HG02981 (cell line): Measurements from ENCODE around the gene CLHC1.
"Not testable (repeated sequence)": the region's sequence is repeated elsewhere in the genome, so short reads cannot be mapped to it uniquely, and the experiment has no call there.

Source experiments
- ATAC-seq: cut with Tn5 transposase; IDR thresholded peaks from one replicate; pipeline ENCODE4 v1.9.1; 2021; ENCODE audit warnings: mild to moderate bottlenecking, moderate library complexity; ENCODE audit not compliant: unreplicated experiment

Gene CLHC1

GRCh38 chr2:55232084-55232862, at the start of gene CLHC1, which contains the start of gene RPS27A:
TSS of gene CLHC1 (minus strand) at chr2:55232293. CDS start at chr2:55222411, 9,882 bp downstream.
TSS of gene RPS27A (plus strand) at chr2:55232688. CDS start at chr2:55232825, 137 bp downstream.
- peak; percentile 83 for ATAC-seq

- not testable (repeated sequence) for ATAC-seq
Observed at GRCh38 chr2:55280851-55281546, 48.9 kb upstream of the CLHC1 start.

- ATAC-seq: not testable (repeated sequence)
Observed at GRCh38 chr2:55279859-55280424, 47.8 kb upstream of the CLHC1 start.

- ATAC-seq: not testable (repeated sequence)
Observed at GRCh38 chr2:55279214-55279835, 47.2 kb upstream of the CLHC1 start.

GRCh38 chr2:55277310-55277709, 45.2 kb upstream of the CLHC1 start:
- no peak for ATAC-seq

GRCh38 chr2:55274346-55274745, 42.3 kb upstream of the CLHC1 start:
- ATAC-seq: not testable (repeated sequence)

GRCh38 chr2:55269645-55269990, 37.5 kb upstream of the CLHC1 start:
- ATAC-seq: no peak

- peak; percentile 97 for ATAC-seq
Observed at GRCh38 chr2:55268907-55269644, 37.0 kb upstream of the CLHC1 start, which contains the start of gene MTIF2. TSS of gene MTIF2 (minus strand) at chr2:55269231. CDS start at chr2:55263858, 5,373 bp downstream.

- no peak for ATAC-seq
Observed at GRCh38 chr2:55268288-55268906, 36.3 kb upstream of the CLHC1 start.

GRCh38 chr2:55259586-55259985, 27.5 kb upstream of the CLHC1 start:
- not testable (repeated sequence) for ATAC-seq

- ATAC-seq: no peak
Observed at GRCh38 chr2:55252832-55253231, 20.7 kb upstream of the CLHC1 start.

- ATAC-seq: no peak
Observed at GRCh38 chr2:55247025-55247424, 14.9 kb upstream of the CLHC1 start.

- no peak for ATAC-seq
Observed at GRCh38 chr2:55245411-55245810, 13.3 kb upstream of the CLHC1 start.

GRCh38 chr2:55242617-55243016, 10.5 kb upstream of the CLHC1 start:
- no peak for ATAC-seq

- ATAC-seq: not testable (repeated sequence)
Observed at GRCh38 chr2:55241582-55241981, 9.5 kb upstream of the CLHC1 start.

- no peak for ATAC-seq
Observed at GRCh38 chr2:55239656-55240222, 7.6 kb upstream of the CLHC1 start.

GRCh38 chr2:55236992-55237543, 5.0 kb upstream of the CLHC1 start:
- ATAC-seq: no peak

GRCh38 chr2:55235724-55236538, 3.8 kb upstream of the CLHC1 start:
- ATAC-seq: no peak

GRCh38 chr2:55233658-55233940, 1.5 kb upstream of the CLHC1 start:
- ATAC-seq: no peak
